HG02884 (cell line): ENCODE measurements around the gene OSM.
"Not testable (repeated sequence)": the region's sequence is repeated elsewhere in the genome, so short reads cannot be mapped to it uniquely, and the experiment has no call there.

ENCODE experiments used
- ATAC-seq: cut with Tn5 transposase; IDR thresholded peaks from one replicate; pipeline ENCODE4 v1.9.1; 2021; ENCODE audit warnings: mild to moderate bottlenecking, moderate library complexity; ENCODE audit not compliant: unreplicated experiment

Gene OSM

DNA sequence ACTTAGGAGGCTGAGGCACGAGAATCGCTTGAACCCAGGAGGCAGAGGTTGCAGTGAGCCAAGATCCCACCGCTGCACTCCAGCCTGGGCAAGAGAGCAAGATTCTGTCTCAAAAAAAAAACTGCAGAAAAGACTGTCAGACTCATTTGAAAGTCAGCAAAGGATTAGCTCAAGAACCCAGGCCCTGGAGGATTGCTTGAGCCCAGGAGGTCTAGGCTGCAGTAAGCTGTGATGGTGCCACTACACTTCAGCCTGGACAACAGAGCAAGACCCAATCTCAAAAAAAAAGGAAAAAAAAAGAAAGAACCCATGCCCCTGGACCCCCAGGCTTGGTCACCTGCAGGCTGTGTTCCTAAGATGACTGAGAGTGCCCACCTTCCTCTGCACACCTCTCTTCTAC lies 36.3 kb downstream of the OSM start:
- ATAC-seq, result no peak

DNA sequence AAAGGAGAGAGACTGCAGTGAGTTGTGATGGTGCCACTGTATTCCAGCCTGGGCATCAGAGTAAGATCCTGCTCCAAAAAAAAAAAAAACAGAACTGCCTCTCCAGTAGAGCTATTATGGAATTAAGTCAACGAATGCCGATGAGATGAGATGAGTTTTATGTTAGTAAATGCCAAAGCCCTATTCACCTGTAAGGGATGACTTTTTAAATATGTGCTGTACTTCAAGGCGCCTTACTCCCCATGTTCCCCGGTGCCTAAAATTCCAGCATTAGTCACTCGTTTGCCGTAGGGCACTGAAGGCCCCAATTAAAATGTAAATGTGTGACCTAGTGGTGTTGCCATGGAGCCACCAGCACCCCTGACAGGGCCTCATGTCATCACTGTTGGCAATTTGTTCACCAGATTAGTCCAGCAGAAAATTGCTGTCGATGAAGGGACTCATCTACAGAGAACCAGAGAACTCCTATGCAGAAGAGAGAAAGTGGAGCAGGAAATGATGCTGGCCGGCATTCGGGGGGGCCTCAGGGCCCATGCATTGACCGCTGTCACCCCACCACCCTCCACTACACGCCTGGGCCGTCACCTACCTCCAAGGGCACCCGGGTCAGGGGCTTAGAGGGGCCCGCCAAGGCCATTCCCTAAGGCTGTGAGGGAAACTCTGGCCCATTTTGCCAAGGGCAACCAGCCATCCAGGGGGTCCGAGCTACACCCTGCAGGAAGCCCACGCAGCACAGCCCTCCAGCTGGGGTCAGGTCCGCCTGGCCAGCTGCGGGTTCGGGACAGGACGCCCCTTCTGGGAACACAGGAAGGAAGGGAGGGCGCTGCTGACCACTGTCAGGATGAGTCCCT lies 37.9 kb downstream of the OSM start:
- no peak for ATAC-seq

- ATAC-seq, result no peak
These were observed 39.0 kb downstream of the OSM start for GRCh38 chr22:30227438-30228228.

GRCh38 chr22:30226192-30226832 lies 40.3 kb downstream of the OSM start:
- no peak for ATAC-seq

DNA sequence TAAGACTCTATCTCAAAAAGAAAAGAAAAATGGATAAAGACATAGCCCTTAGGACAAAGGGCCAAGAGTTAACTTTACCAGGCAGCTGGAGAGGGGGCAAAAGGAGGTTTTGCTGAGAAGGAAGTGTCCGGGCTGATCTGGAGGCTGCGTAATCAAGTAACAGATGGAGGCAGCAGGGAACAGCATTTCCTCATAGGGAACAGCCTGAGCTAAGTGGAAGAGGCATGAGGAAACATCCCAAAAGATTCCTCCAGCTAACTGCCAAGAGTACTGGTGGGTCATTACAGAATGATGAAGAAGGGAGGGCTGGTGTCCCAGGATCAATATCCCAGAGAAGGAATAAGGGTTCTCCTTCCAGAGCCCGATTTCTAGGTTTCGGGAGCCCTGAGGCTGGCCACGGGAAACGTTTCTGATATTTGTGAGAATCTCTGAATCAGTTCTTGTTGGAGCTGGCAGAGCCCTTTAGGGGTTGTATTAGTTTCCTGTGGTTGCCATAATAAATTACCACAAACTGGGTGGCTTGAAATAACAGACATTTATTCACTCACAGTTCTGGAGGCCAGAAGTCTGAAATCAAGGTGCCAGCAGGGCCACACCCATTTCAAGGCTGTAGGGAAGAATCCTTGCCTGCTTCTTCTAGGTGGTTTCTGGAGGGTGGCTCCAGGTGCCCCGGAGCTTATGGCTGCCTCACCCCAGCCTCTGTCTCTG lies 41.3 kb downstream of the OSM start:
- ATAC-seq, result no peak

GRCh38 chr22:30224161-30224857 lies 42.3 kb downstream of the OSM start:
- ATAC-seq, result no peak

GRCh38 chr22:30223303-30223702 lies 43.3 kb downstream of the OSM start:
- ATAC-seq, result no peak

DNA sequence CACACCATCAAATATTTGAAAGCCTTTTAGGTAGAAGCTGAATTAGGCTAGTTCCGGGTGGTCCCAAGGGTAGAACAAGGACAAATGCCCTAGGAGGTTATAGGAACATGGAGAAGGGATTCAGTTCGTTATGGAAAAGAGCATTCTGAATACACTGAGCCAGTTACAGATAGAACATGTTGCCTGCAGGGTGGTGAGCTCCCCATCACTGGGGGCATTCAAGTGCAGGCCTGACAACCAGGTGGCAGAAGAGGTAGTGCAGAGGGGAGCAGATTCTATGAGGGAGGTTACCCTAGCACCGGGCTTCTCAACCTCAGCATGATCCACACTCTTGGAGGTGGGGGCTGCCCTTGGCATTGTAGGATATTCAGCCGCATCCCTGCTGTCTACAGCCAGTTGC lies 44.3 kb downstream of the OSM start:
- ATAC-seq, result no peak

- ATAC-seq, result no peak
These were observed 45.3 kb downstream of the OSM start for GRCh38 chr22:30221121-30221992.

- no peak for ATAC-seq
These were observed 46.2 kb downstream of the OSM start for GRCh38 chr22:30220338-30221012.

DNA sequence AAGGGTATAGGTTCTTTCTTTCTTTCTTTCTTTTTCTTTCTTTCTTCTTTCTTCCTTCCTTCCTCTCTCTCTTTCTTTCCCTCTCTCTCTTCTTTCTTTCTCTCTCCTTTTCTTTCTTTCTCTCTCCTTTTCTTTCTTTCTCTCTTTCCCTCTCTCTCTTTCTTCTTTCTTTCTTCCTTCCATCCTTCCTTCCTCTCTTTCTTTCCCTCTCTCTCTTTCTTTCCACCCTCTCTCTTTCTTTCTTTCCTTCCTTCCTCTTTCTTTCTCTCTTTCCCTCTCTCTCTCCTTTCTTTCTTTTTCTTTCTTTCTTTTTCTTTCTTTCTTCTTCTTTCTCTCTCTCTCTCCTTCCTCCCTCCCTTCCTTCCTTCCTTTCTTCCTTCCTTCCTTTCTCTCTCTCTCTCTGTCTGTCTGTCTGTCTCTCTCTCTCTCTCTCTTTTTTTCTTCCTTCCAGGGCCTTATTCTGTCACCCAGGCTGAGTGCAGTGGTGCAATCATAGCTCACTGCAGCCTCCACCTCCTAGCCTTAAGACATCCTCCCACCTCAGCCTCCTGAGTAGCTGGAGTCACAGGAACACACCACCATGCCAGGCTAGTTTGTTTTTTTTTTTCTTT lies 46.9 kb downstream of the OSM start:
- ATAC-seq, result no peak

DNA sequence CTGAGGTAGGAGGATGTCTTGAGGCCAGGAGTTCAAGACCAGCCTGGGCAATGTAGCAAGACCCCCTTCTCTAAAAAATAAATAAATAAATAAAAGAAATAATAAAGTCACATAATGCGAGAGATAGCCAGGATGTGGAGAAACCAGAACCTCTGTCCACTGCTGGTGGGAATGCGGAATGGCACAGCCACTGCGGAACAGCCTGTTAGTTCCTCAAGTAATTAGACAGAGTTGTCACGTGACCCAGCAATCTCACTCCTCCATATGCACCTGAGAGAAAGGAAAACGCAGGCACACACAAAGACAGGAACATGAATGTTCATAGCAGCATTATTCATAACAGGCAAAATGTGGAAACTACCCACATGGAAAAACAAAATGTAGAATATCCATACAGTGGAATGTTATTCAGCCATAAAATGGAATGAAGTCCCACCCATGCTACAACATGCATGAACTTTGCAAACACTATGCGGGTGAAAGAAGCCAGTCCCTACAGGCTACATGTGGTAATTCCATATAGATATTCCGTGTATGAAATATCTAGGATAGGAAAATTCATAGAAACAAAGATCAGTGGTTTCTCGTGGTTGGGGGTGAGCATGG lies 47.5 kb downstream of the OSM start:
- no peak for ATAC-seq

- ATAC-seq, result no peak
These were observed 48.7 kb downstream of the OSM start for GRCh38 chr22:30217698-30218560.

DNA sequence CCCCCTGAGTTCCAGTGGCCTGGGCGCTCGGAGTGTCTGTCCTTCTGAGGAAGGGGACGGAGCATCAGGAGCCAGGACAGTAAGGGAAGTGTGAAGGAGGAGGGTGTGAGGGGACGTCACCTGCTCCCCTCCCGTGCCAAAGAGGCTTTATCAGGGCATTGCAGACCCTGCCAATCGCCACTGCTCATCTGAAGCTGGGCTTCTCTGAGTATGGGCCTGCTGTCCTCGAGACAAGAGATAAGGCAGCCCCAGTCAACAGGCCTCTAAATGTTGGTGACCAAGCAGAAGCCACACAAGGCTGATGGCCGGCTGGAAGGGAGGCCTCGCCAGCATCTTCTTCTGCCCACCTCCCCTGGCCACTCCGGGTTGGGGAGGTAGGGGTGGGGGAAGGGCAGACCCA lies 49.9 kb downstream of the OSM start:
- ATAC-seq, result no peak

GRCh38 chr22:30216272-30216671 lies 50.4 kb downstream of the OSM start:
- ATAC-seq, result not testable (repeated sequence)

DNA sequence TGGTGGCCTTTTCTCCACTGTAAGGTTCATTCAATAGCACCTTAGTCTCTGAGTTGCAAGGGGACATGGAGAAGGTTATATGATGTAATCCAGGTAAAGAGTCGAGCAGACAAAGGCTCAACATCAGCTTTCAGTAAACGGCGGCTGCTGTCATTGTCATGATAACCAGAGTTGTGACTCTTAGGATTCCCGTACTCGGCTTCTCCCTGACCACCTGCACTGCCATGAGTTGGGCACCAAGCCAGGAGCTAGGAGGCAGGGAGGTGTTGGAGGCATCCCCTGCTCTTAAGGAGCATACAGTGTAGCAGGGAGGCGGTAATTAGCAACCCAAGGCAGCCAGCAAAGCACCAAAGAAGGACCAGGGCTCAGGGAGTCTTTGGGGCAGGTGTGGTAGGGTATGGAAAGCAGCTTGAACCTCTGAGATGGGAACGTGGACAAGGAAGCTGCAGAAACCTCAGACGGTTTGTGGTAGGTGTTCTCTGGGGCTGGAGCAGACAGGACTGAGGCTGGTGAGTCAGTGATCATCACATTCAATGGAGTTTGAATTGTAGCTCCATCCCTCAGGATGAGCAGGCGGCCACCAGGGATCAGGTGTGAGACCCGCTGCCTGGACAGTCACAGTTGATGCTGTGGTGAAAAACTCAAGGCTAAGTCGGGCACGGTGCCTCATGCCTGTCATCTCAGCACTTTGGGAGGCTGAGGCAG lies 51.8 kb downstream of the OSM start:
- no peak for ATAC-seq
